Neuronal stem cell (in vitro differentiated cells): ENCODE measurements around the gene SFTPD.

Source experiments
- DNase-seq: peaks from one replicate; pipeline ENCODE4 v3.0.0-alpha.2; 2013; ENCODE audit warnings: low spot score
- H2AFZ ChIP-seq: one replicate; pipeline ENCODE4 v1.6.1; 2013; ENCODE audit warnings: mild to moderate bottlenecking, low read length, inconsistent platforms
- H2AK5ac ChIP-seq: 2 replicates; pipeline ENCODE4 v1.6.1; 2013; ENCODE audit warnings: low read depth, mild to moderate bottlenecking, inconsistent platforms, low read length, moderate library complexity, mixed read lengths
- H2BK120ac ChIP-seq: 2 replicates; pipeline ENCODE4 v1.6.1; 2013; ENCODE audit warnings: low read depth, mild to moderate bottlenecking, inconsistent platforms, low read length, moderate library complexity, mixed read lengths
- H2BK12ac ChIP-seq: one replicate; pipeline ENCODE4 v1.6.1; 2013; ENCODE audit warnings: low read length, inconsistent platforms
- H2BK15ac ChIP-seq: 2 replicates; pipeline ENCODE4 v1.6.1; 2013; ENCODE audit warnings: mild to moderate bottlenecking, low read length, inconsistent platforms, mixed read lengths
- H2BK5ac ChIP-seq: one replicate; pipeline ENCODE4 v1.6.1; 2013; ENCODE audit warnings: inconsistent platforms, mild to moderate bottlenecking, low read length, moderate library complexity
- H3K14ac ChIP-seq: one replicate; pipeline ENCODE4 v1.6.1; 2013; ENCODE audit warnings: low read length, inconsistent platforms
- H3K18ac ChIP-seq: 2 replicates; pipeline ENCODE4 v1.6.1; 2013; ENCODE audit warnings: low read length, inconsistent platforms
- H3K23ac ChIP-seq: 2 replicates; pipeline ENCODE4 v1.6.1; 2013; ENCODE audit warnings: low read depth, mild to moderate bottlenecking, mixed read lengths, low read length, inconsistent platforms; ENCODE audit not compliant: poor library complexity
- H3K27ac ChIP-seq: replicated peaks from 3 replicates; pipeline ENCODE4 v1.5.1; 2013; ENCODE audit warnings: low read length, inconsistent platforms
- H3K27me3 ChIP-seq, 3 experiments: 2 replicates each; pipeline ENCODE4 v1.6.1; 2013; ENCODE audit warnings: low read length in 3 of 3, mild to moderate bottlenecking in 2 of 3, inconsistent platforms in 1 of 3, low read depth in 1 of 3, mixed read lengths in 1 of 3, moderate library complexity in 1 of 3; ENCODE audit not compliant: control insufficient read depth in 3 of 3, insufficient read depth in 3 of 3
- H3K36me3 ChIP-seq, 2 donors: replicated peaks in 1 of 2; 2 replicates each; pipeline ENCODE4 v1.6.1; 2013; ENCODE audit warnings: low read length in 2 of 2; ENCODE audit not compliant: control insufficient read depth in 2 of 2, insufficient read depth in 2 of 2
- H3K4ac ChIP-seq: 2 replicates; pipeline ENCODE4 v1.6.1; 2013; ENCODE audit warnings: inconsistent platforms, mild to moderate bottlenecking, low read length, moderate library complexity
- H3K4me1 ChIP-seq, 2 donors: 1 replicate in 1 of 2; 2 replicates in 1 of 2; pipeline ENCODE4 v1.6.1; 2013; ENCODE audit warnings: low read length in 2 of 2, low read depth in 1 of 2; ENCODE audit not compliant: control insufficient read depth in 2 of 2, insufficient read depth in 1 of 2
- H3K4me2 ChIP-seq: one replicate; pipeline ENCODE4 v1.6.1; 2013; ENCODE audit warnings: mild to moderate bottlenecking, low read length, inconsistent platforms; ENCODE audit not compliant: insufficient read depth, poor library complexity, severe bottlenecking
- H3K4me3 ChIP-seq, 2 donors: 2 replicates each; pipeline ENCODE4 v1.5.1; 2013; ENCODE audit warnings: low read length in 2 of 2, mild to moderate bottlenecking in 2 of 2, inconsistent platforms in 1 of 2, moderate library complexity in 1 of 2
- H3K79me1 ChIP-seq: one replicate; pipeline ENCODE4 v1.6.1; 2013; ENCODE audit warnings: low read depth, mild to moderate bottlenecking, inconsistent platforms, low read length, moderate library complexity
- H3K9ac ChIP-seq: one replicate; pipeline ENCODE4 v1.6.1; 2013; ENCODE audit warnings: mild to moderate bottlenecking, low read depth, low read length, inconsistent platforms; ENCODE audit not compliant: poor library complexity
- H3K9me3 ChIP-seq, 2 donors: replicated peaks in 1 of 2; 2 replicates each; pipeline versions ENCODE3 to v1.6.1; 2013; ENCODE audit warnings: low read length in 2 of 2, mild to moderate bottlenecking in 2 of 2, inconsistent platforms in 1 of 2, low read depth in 1 of 2, mixed read lengths in 1 of 2, moderate library complexity in 1 of 2; ENCODE audit not compliant: control insufficient read depth in 2 of 2, insufficient read depth in 1 of 2
- H4K8ac ChIP-seq: one replicate; pipeline ENCODE4 v1.6.1; 2013; ENCODE audit warnings: low read depth, mild to moderate bottlenecking, inconsistent platforms, low read length, moderate library complexity
- H4K91ac ChIP-seq: one replicate; pipeline ENCODE4 v1.6.1; 2013; ENCODE audit warnings: low read length, low read depth, mild to moderate bottlenecking, inconsistent platforms; ENCODE audit not compliant: poor library complexity
- WGBS, 2 donors: extraction: QIAGEN DNeasy Blood & Tissue Kit; methylation state at CpG; one replicate each; pipeline ENCODE4 v1.1.7; 2013; ENCODE audit warnings: missing lambda C conversion rate in 2 of 2, mixed read lengths in 1 of 2; ENCODE audit not compliant: insufficient read length in 2 of 2, insufficient replicate concordance in 1 of 2; ENCODE audit errors: extremely low coverage in 2 of 2; 5-methylcytosine and 5-hydroxymethylcytosine counted together

SFTPD gene

DNA sequence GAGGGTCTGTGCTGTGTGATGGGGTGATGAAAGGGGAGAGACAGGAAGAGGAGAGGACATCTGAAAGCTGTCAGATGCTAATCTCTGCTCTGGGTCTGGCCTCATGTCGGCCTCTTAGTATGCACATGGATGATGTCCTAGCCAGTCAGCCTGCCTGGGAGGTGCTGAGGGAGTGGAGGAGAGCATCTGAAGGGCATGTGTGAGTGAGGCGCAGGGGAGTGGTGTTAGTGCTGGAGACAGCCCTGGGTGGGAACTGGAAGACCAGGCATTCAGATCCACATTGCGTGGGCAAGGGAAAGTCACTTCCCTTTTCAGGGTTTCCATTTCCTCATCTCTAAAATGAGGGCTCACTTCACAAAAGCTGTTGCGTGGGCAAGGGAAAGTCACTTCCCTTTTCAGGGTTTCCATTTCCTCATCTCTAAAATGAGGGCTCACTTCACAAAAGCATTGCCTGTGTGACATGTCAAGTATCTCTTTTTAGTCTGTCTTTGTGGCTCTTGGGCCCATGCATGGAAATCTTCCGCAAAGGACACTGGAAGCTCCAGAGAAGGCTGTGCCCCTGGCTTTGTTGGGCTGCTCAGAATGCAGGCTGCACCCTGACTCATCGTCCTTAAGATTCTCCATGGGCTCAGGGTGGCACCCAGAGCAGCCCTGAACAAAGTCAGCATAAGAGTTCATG lies 10.0 kb downstream of the SFTPD start:
- DNase-seq = no peak
- Histone ChIP-seq H2BK120ac (no peak overlapping the region), H3K14ac (no peak overlapping the region), H3K9ac (no peak overlapping the region), H2BK12ac (no peak overlapping the region), H3K79me1 (no peaks in the 10 kb centered on the region), H3K4ac (no peak overlapping the region), H3K4me3 (no peak overlapping the region), H2AK5ac (no peak overlapping the region), H2BK5ac (no peak overlapping the region), H3K9me3 (no peaks in the 10 kb centered on the region), H3K18ac (no peak overlapping the region), H3K36me3 (no peaks in the 10 kb centered on the region), H4K91ac (no peak overlapping the region), H3K23ac (no peak overlapping the region), H4K8ac (no peak overlapping the region), H3K4me2 (no peak overlapping the region), H3K4me1 (no peaks in the 10 kb centered on the region), H3K27me3 (no peaks in the 10 kb centered on the region), H3K27ac (no peak overlapping the region), H2AFZ (no peak overlapping the region), H2BK15ac (no peak overlapping the region)
- WGBS, 2 donors = no CpG with 5 or more reads among the region's 6 CpGs

DNA sequence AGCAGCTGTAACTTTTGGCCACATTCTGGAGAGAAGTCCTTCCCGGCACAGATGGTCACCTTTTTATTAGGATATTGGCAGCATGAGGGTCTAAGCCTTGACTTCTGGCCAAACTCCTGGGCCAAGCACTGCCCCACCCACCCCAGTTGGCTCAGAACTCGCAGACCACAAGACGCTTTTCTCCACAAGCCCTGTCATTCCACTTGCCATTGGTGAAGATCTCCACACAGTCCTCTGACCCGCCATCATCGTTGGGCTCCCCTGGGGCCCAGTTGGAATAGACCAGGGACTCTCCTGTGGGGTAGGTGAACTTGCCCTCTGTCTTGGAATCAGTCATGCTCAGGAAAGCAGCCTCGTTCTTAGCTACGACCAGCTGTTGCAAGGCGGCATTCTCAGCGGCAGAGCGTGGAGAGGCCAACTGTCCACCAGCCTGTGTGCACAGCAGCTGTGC lies 11.2 kb downstream of the SFTPD start:
- Histone ChIP-seq H2AK5ac (no peak overlapping the region), H3K14ac (peak overlapping the region; percentile 95), H2AFZ (no peak overlapping the region), H3K4me2 (no peak overlapping the region), H3K27ac (no peak overlapping the region), H2BK15ac (no peak overlapping the region), H4K8ac (no peak overlapping the region), H3K79me1 (no peaks in the 10 kb centered on the region), H2BK5ac (no peak overlapping the region), H4K91ac (no peak overlapping the region), H3K4me1 (no peaks in the 10 kb centered on the region), H3K36me3 (no peaks in the 10 kb centered on the region), H3K27me3 (no peaks in the 10 kb centered on the region), H3K9ac (no peak overlapping the region), H2BK12ac (no peak overlapping the region), H2BK120ac (no peak overlapping the region), H3K9me3 (no peaks in the 10 kb centered on the region), H3K23ac (no peak overlapping the region), H3K18ac (no peak overlapping the region), H3K4me3 (peak overlapping the region in 1 of 2 donors; percentile 35), H3K4ac (no peak overlapping the region)
- no CpG with 5 or more reads among the region's 10 CpGs for WGBS, 2 donors
- no peak for DNase-seq

DNA sequence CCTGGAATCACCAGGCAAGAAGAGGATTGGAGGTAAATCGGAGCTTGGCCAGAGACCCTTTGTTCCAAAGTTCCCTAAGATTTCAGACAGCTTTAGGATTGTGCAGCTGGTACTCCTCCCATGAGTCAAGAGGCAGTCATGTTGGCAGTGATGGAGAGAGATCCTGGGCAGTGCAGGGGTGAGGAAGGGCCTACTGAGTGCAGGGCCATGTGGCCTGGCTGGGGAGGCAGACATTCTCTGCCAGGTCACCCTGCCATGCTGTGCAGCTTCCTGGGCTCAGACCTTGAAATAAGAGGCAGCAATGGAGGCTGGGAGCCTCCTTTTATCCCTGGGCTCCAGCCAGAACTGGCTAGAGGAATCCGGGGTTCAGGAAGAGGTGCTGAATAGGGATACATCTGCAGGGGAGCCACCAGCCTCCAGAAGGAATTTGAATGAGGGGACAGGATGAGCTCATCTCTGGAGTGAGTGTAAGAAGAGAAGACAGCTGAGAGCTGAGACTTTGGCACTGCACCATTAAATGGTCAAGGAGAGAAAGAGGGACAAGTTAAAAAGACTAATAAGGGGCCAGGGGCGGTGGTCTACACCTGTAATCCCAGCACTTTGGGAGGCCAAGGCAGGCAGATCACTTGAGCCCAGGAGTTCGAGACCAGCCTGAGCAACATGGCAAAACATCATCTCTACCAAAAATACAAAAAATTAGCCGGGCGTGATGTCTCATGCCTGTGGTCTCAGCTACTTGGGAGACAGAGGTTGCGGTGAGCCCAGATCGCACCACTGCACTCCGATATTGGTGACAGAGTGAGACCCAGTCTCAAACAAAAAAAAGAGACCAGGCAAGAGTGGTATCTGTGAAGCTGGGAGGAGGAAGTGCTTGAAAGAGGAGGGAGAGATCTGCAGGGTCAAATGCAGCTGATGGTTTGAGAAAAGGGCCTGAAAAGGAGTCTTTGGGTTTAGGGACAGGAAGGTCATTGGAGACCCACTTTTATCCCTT lies 12.0 kb downstream of the SFTPD start:
- no peak overlapping the region for H4K8ac ChIP-seq
- no peaks in the 10 kb centered on the region for H3K79me1 ChIP-seq
- WGBS, 2 donors = no CpG with 5 or more reads among the region's 9 CpGs
- no peak overlapping the region for H3K4me3 ChIP-seq
- H3K27ac ChIP-seq = no peak overlapping the region
- no peak overlapping the region for H2BK12ac ChIP-seq
- H3K4me1 ChIP-seq = no peaks in the 10 kb centered on the region
- no peak overlapping the region for H2AK5ac ChIP-seq
- no peaks in the 10 kb centered on the region for H3K9me3 ChIP-seq
- no peak overlapping the region for H3K4ac ChIP-seq
- H3K18ac ChIP-seq = no peak overlapping the region
- H3K27me3 ChIP-seq = no peaks in the 10 kb centered on the region
- no peak overlapping the region for H2BK15ac ChIP-seq
- H3K23ac ChIP-seq = no peak overlapping the region
- H2AFZ ChIP-seq = no peak overlapping the region
- H2BK120ac ChIP-seq = no peak overlapping the region
- no peaks in the 10 kb centered on the region for H3K36me3 ChIP-seq
- H2BK5ac ChIP-seq = no peak overlapping the region
- H3K9ac ChIP-seq = no peak overlapping the region
- no peak overlapping the region for H4K91ac ChIP-seq
- H3K4me2 ChIP-seq = no peak overlapping the region
- DNase-seq = no peak
- no peak overlapping the region for H3K14ac ChIP-seq

DNA sequence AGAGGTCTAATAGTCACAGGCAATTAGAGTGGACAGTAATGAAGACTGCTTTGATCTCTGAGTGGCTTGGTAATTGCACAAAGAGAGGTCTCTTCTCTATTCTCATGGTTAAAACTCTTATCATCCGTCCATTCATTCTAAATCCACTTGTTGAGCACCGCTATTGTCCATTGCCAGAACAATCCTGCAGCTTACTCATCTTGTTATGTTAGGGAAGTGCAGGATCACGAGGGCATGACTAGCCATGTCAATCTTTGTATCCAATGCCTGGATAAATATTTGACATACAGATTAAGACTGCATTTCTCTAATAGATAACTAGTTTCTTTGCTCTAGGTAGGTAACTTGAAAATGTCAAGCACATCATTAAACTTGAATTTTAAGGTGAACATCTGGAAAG lies 14.9 kb downstream of the SFTPD start:
- H3K27me3 ChIP-seq = peaks cover 0 to 1% (median 0%) of the 10 kb centered on the region in 3 experiments
- H3K27ac ChIP-seq = no peak overlapping the region
- no peak overlapping the region for H3K18ac ChIP-seq
- H3K4me1 ChIP-seq = no peaks in the 10 kb centered on the region
- no peak for DNase-seq
- H3K14ac ChIP-seq = no peak overlapping the region
- H3K79me1 ChIP-seq = no peaks in the 10 kb centered on the region
- no peak overlapping the region for H4K8ac ChIP-seq
- no peak overlapping the region for H2BK12ac ChIP-seq
- no CpG with 5 or more reads among the region's 3 CpGs for WGBS, 2 donors
- H3K4ac ChIP-seq = no peak overlapping the region
- no peak overlapping the region for H3K4me2 ChIP-seq
- H2AK5ac ChIP-seq = no peak overlapping the region
- H3K36me3 ChIP-seq = no peaks in the 10 kb centered on the region
- H4K91ac ChIP-seq = no peak overlapping the region
- H3K4me3 ChIP-seq = no peak overlapping the region
- H2AFZ ChIP-seq = no peak overlapping the region
- no peak overlapping the region for H2BK5ac ChIP-seq
- no peak overlapping the region for H3K23ac ChIP-seq
- no peak overlapping the region for H2BK120ac ChIP-seq
- no peaks in the 10 kb centered on the region for H3K9me3 ChIP-seq
- no peak overlapping the region for H2BK15ac ChIP-seq
- H3K9ac ChIP-seq = no peak overlapping the region
